SJSA1 (cell line): ENCODE results near the gene RASEF. TPM values are rescaled to one million over a fixed set of nuclear protein-coding genes. Genes with fewer than 3 reads are reported as not detected.
"Not testable (repeated sequence)": the region's sequence is repeated elsewhere in the genome, so short reads cannot be mapped to it uniquely, and the experiment has no call there.

ENCODE experiments used
- DNase-seq, 2 experiments: peaks; one replicate each; pipeline ENCODE4 v3.0.0-alpha.2; 2015 to 2020; ENCODE audit warnings: low spot score in 2 of 2, low read depth in 1 of 2
- H3K27ac ChIP-seq: fragments of 250-450 bp; sonication (Bioruptor Pico); 2 replicates; pipeline ENCODE4 v1.5.1; 2020; ENCODE audit warnings: mild to moderate bottlenecking, moderate library complexity
- H3K27me3 ChIP-seq: fragments of 250-450 bp; sonication (Bioruptor Pico); replicated peaks from 2 replicates; pipeline ENCODE4 v1.5.1; 2020; ENCODE audit warnings: mild to moderate bottlenecking, moderate library complexity
- H3K36me3 ChIP-seq: fragments of 250-450 bp; sonication (Bioruptor Pico); 2 replicates; pipeline ENCODE4 v1.5.1; 2020; ENCODE audit warnings: mild to moderate bottlenecking
- H3K4me1 ChIP-seq: fragments of 250-450 bp; sonication (Bioruptor Pico); replicated peaks from 2 replicates; pipeline ENCODE4 v1.6.1; 2021; ENCODE audit warnings: mild to moderate bottlenecking
- H3K4me3 ChIP-seq: fragments of 250-450 bp; sonication (Bioruptor Pico); 2 replicates; pipeline ENCODE4 v1.5.1; 2020; ENCODE audit warnings: mild to moderate bottlenecking
- H3K9me3 ChIP-seq: fragments of 250-450 bp; sonication (Bioruptor Pico); replicated peaks from 2 replicates; pipeline ENCODE4 v1.5.1; 2020; ENCODE audit warnings: mild to moderate bottlenecking
- total RNA-seq: library from RNA; depleted of rRNA; stranded (reverse); fragments of >200 nt; shearing (Covaris generic); gene quantifications from 2 replicates; pipeline ENCODE4 v1.2.3, GENCODE V29; 2014; rRNA removed

Gene RASEF
- total RNA-seq: 0.16 TPM in 1 of 2 replicates, not detected in the other

- Histone ChIP-seq H3K4me3 (peak within 1 kb of the TSS; percentile 27), H3K36me3 (no peaks in the 10 kb centered on the region), H3K9me3 (peaks cover 5% of the 10 kb centered on the region), H3K27ac (no peak within 1 kb of the TSS), H3K27me3 (peaks cover 37% of the 10 kb centered on the region), H3K4me1 (peaks cover 16% of the 10 kb centered on the region)
- peak in 1 of 2 experiments; percentile 29 for DNase-seq
These were observed at the start of gene RASEF for GRCh38 chr9:83062651-83063527. RASEF (minus strand) TSS chr9:83063142; CDS start chr9:83062867, 275 bp downstream.

GRCh38 chr9:83111169-83111568 lies 48.2 kb upstream of the RASEF start:
- H3K27me3 ChIP-seq: no peaks in the 10 kb centered on the region
- no peaks in the 10 kb centered on the region; the same call in 1 of the 2 replicates for H3K9me3 ChIP-seq
- no peaks in the 10 kb centered on the region for H3K36me3 ChIP-seq
- no peak overlapping the region for H3K27ac ChIP-seq
- H3K4me1 ChIP-seq: no peaks in the 10 kb centered on the region
- no peak overlapping the region for H3K4me3 ChIP-seq
- DNase-seq: no peak

- H3K4me1 ChIP-seq: no peaks in the 10 kb centered on the region
- no peak overlapping the region for H3K27ac ChIP-seq
- no peak overlapping the region for H3K4me3 ChIP-seq
- H3K9me3 ChIP-seq: no peaks in the 10 kb centered on the region; the same call in 1 of the 2 replicates
- no peaks in the 10 kb centered on the region for H3K27me3 ChIP-seq
- H3K36me3 ChIP-seq: no peaks in the 10 kb centered on the region
- DNase-seq: no peak
These were observed 46.4 kb upstream of the RASEF start for GRCh38 chr9:83109296-83109695.

GRCh38 chr9:83108208-83108607 lies 45.3 kb upstream of the RASEF start:
- Histone ChIP-seq H3K4me1 (no peaks in the 10 kb centered on the region), H3K36me3 (no peaks in the 10 kb centered on the region), H3K27ac (no peak overlapping the region), H3K27me3 (no peaks in the 10 kb centered on the region), H3K4me3 (no peak overlapping the region), H3K9me3 (no peaks in the 10 kb centered on the region; the same call in 1 of the 2 replicates)
- no peak for DNase-seq

GRCh38 chr9:83106772-83107171 lies 43.8 kb upstream of the RASEF start:
- no peak overlapping the region for H3K4me3 ChIP-seq
- H3K36me3 ChIP-seq: no peaks in the 10 kb centered on the region
- H3K27me3 ChIP-seq: no peaks in the 10 kb centered on the region
- H3K4me1 ChIP-seq: no peaks in the 10 kb centered on the region
- DNase-seq: no peak
- no peaks in the 10 kb centered on the region; the same call in 1 of the 2 replicates for H3K9me3 ChIP-seq
- H3K27ac ChIP-seq: no peak overlapping the region

- DNase-seq: no peak
- no peaks in the 10 kb centered on the region; the same call in 1 of the 2 replicates for H3K9me3 ChIP-seq
- no peaks in the 10 kb centered on the region for H3K27me3 ChIP-seq
- no peak overlapping the region for H3K4me3 ChIP-seq
- no peak overlapping the region for H3K27ac ChIP-seq
- H3K4me1 ChIP-seq: no peaks in the 10 kb centered on the region
- H3K36me3 ChIP-seq: no peaks in the 10 kb centered on the region
These were observed 43.3 kb upstream of the RASEF start for GRCh38 chr9:83106263-83106662.

- H3K36me3 ChIP-seq: no peaks in the 10 kb centered on the region
- no peak for DNase-seq
- no peak overlapping the region for H3K4me3 ChIP-seq
- H3K9me3 ChIP-seq: no peaks in the 10 kb centered on the region
- H3K27me3 ChIP-seq: no peaks in the 10 kb centered on the region
- no peaks in the 10 kb centered on the region for H3K4me1 ChIP-seq
- H3K27ac ChIP-seq: no peak overlapping the region
These were observed 34.7 kb upstream of the RASEF start for GRCh38 chr9:83097633-83098032.

GRCh38 chr9:83093311-83093710 lies 30.4 kb upstream of the RASEF start:
- H3K36me3 ChIP-seq, H3K4me3 ChIP-seq, H3K9me3 ChIP-seq, H3K27ac ChIP-seq, H3K27me3 ChIP-seq, DNase-seq, H3K4me1 ChIP-seq: not testable (repeated sequence)

GRCh38 chr9:83081846-83082245 lies 18.9 kb upstream of the RASEF start:
- H3K9me3 ChIP-seq: no peaks in the 10 kb centered on the region
- H3K36me3 ChIP-seq: no peaks in the 10 kb centered on the region
- no peaks in the 10 kb centered on the region for H3K4me1 ChIP-seq

GRCh38 chr9:83081010-83081409 lies 18.1 kb upstream of the RASEF start:
- H3K4me1 ChIP-seq: no peaks in the 10 kb centered on the region
- H3K27me3 ChIP-seq: no peaks in the 10 kb centered on the region
- H3K4me3 ChIP-seq: no peak overlapping the region
- H3K27ac ChIP-seq: no peak overlapping the region
- H3K36me3 ChIP-seq: no peaks in the 10 kb centered on the region
- H3K9me3 ChIP-seq: no peaks in the 10 kb centered on the region
- DNase-seq: no peak

More at GRCh38 chr9:83081846-83082245, 18.9 kb upstream of the RASEF start:
- Histone ChIP-seq H3K4me3 (no peak overlapping the region), H3K27me3 (no peaks in the 10 kb centered on the region), H3K27ac (no peak overlapping the region)
- DNase-seq: no peak

- H3K27ac ChIP-seq, H3K9me3 ChIP-seq, H3K4me1 ChIP-seq, H3K27me3 ChIP-seq, H3K4me3 ChIP-seq, DNase-seq, H3K36me3 ChIP-seq: not testable (repeated sequence)
These were observed 13.0 kb upstream of the RASEF start for GRCh38 chr9:83075932-83076331.

GRCh38 chr9:83072498-83072897 lies 9.6 kb upstream of the RASEF start:
- H3K4me1 ChIP-seq, H3K36me3 ChIP-seq, H3K9me3 ChIP-seq, DNase-seq, H3K27ac ChIP-seq, H3K4me3 ChIP-seq, H3K27me3 ChIP-seq: not testable (repeated sequence)

- DNase-seq: no peak
- no peaks in the 10 kb centered on the region for H3K27me3 ChIP-seq
- H3K36me3 ChIP-seq: no peaks in the 10 kb centered on the region
- no peak overlapping the region for H3K27ac ChIP-seq
- H3K4me1 ChIP-seq: 0 out of 2 replicates have a peak, but pooled peaks cover 3% of the 10 kb centered on the region
- no peaks in the 10 kb centered on the region for H3K9me3 ChIP-seq
- H3K4me3 ChIP-seq: no peak overlapping the region
These were observed 8.7 kb upstream of the RASEF start for GRCh38 chr9:83071626-83072025.

GRCh38 chr9:83070261-83070660 lies 7.3 kb upstream of the RASEF start:
- no peaks in the 10 kb centered on the region for H3K36me3 ChIP-seq
- H3K9me3 ChIP-seq: no peaks in the 10 kb centered on the region
- H3K27me3 ChIP-seq: no peaks in the 10 kb centered on the region
- H3K4me3 ChIP-seq: no peak overlapping the region
- DNase-seq: no peak
- 0 out of 2 replicates have a peak, but pooled peaks cover 3% of the 10 kb centered on the region for H3K4me1 ChIP-seq
- H3K27ac ChIP-seq: no peak overlapping the region
